Stomach (tissue), 9 donors: Measurements from ENCODE around the gene TBC1D8. TPM values are rescaled to one million over a fixed set of nuclear protein-coding genes. Genes with fewer than 3 reads are reported as not detected.

Experiments used
- DNase-seq, 2 donors: peaks; one replicate each; pipeline versions ENCODE4 v3.0.0 to v3.0.0-alpha.2; 2013 to 2019
- H3K27ac ChIP-seq, 5 donors: fragments of 200-600 bp in 4 of 5; sonication (generic) in 4 of 5; one replicate each; pipeline ENCODE4 v1.5.1; 2013 to 2019; ENCODE audit warnings: mild to moderate bottlenecking in 1 of 5, moderate library complexity in 1 of 5
- H3K27me3 ChIP-seq, 3 donors: fragments of 200-600 bp; sonication (generic); one replicate each; pipeline ENCODE4 v1.5.1; 2017 to 2019; ENCODE audit warnings: mixed run types in 1 of 3
- H3K36me3 ChIP-seq, 4 donors: fragments of 200-600 bp; sonication (generic); 1 replicate in 3 of 4; 2 replicates in 1 of 4; pipeline ENCODE4 v1.5.1; 2016 to 2019
- H3K4me1 ChIP-seq, 4 donors: fragments of 200-600 bp; sonication (generic); one replicate each; pipeline ENCODE4 v1.5.1; 2016 to 2019
- H3K4me3 ChIP-seq, 4 donors: fragments of 200-600 bp; sonication (generic) in 3 of 4; one replicate each; pipeline ENCODE4 v1.5.1; 2016 to 2019; ENCODE audit warnings: mild to moderate bottlenecking in 1 of 4
- H3K9me3 ChIP-seq, 4 donors: fragments of 200-600 bp; sonication (generic); one replicate each; pipeline ENCODE4 v1.5.1; 2016 to 2019
- EP300 ChIP-seq: sonication (generic); formaldehyde crosslinking; IDR thresholded peaks from one replicate; pipeline ENCODE4 v1.6.1; 2017; ENCODE audit warnings: antibody characterized with exemption
- POLR2A ChIP-seq, 4 donors: fragments of 450-650 bp; IDR thresholded peaks; one replicate each; pipeline ENCODE4 v1.6.1; 2016; ENCODE audit warnings: antibody characterized with exemption in 4 of 4, control low read depth in 2 of 4, mild to moderate bottlenecking in 1 of 4, moderate library complexity in 1 of 4
- POLR2AphosphoS5 ChIP-seq, 3 donors: sonication (generic); formaldehyde crosslinking; IDR thresholded peaks; one replicate each; pipeline ENCODE4 v1.6.1; 2016; ENCODE audit warnings: antibody characterized with exemption in 3 of 3
- whole genome bisulfite sequencing, 5 donors: extraction: QIAGEN DNeasy Blood & Tissue Kit in 3 of 5; methylation state at CpG; one replicate each; pipeline versions ENCODE4 v1.1.5 to v1.1.7; 2013 to 2018; 5-methylcytosine and 5-hydroxymethylcytosine counted together
- intact Hi-C: fragments of 100-400 bp; cut with DNase I; formaldehyde crosslinking; loops from one replicate; pipeline ENCODE4 v1.15.1; 2023; ENCODE audit warnings: low total_unique reads
- polyA plus RNA-seq, 3 donors: library from polyadenylated mRNA; stranded (reverse); fragments of 200-250 nt; gene quantifications; one replicate each; pipeline ENCODE4 v1.2.3, GENCODE V29; 2013
- total RNA-seq, 5 donors: library from RNA; depleted of rRNA; stranded (reverse); fragments of >200 nt; gene quantifications; one replicate each; pipeline versions ENCODE4 v1.1.0 to v1.2.3, GENCODE V29; 2014 to 2016
- TF ChIP-seq, protein P1 (sequence below), 7 experiments: fragments of 450-650 bp in 4 of 7; fragments of 200-600 bp in 3 of 7; sonication (generic) in 3 of 7; IDR thresholded peaks; one replicate each; pipeline ENCODE4 v1.5.1; 2016 to 2019; ENCODE audit warnings: antibody characterized with exemption in 7 of 7, control low read depth in 2 of 7, mild to moderate bottlenecking in 1 of 7
- donor health status: healthy with polysubstance abuse.
- donor health status: Bipolar disorder and iron deficiency.
- donor health status: healthy.

TBC1D8 gene
- total and polyA plus RNA-seq, 8 donors, result 9.9 to 179 (median 74.9) TPM

GRCh38 chr2:100983684-100984310 is 167.4 kb downstream of the TBC1D8 start:
- intact Hi-C loops, result loop anchor here (5.0 kb wide), 2 partner anchors 251 to 371 kb away; no protein-coding TSS in a partner anchor
- H3K4me3 ChIP-seq, result no peak overlapping the region
- no peaks in the 10 kb centered on the region for H3K9me3 ChIP-seq
- peaks cover 0 to 11% (median 0%) of the 10 kb centered on the region in 4 donors for H3K4me1 ChIP-seq
- H3K27me3 ChIP-seq, result no peaks in the 10 kb centered on the region
- peaks cover 6 to 72% (median 56%) of the 10 kb centered on the region in 4 donors for H3K36me3 ChIP-seq
- no peak for DNase-seq
- TF ChIP-seq, protein P1, sequence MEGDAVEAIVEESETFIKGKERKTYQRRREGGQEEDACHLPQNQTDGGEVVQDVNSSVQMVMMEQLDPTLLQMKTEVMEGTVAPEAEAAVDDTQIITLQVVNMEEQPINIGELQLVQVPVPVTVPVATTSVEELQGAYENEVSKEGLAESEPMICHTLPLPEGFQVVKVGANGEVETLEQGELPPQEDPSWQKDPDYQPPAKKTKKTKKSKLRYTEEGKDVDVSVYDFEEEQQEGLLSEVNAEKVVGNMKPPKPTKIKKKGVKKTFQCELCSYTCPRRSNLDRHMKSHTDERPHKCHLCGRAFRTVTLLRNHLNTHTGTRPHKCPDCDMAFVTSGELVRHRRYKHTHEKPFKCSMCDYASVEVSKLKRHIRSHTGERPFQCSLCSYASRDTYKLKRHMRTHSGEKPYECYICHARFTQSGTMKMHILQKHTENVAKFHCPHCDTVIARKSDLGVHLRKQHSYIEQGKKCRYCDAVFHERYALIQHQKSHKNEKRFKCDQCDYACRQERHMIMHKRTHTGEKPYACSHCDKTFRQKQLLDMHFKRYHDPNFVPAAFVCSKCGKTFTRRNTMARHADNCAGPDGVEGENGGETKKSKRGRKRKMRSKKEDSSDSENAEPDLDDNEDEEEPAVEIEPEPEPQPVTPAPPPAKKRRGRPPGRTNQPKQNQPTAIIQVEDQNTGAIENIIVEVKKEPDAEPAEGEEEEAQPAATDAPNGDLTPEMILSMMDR (IDR thresholded peaks at IDR 0.05), result peak in 1 of 7 experiments; percentile 16
- no peak for TF ChIP-seq POLR2A (IDR thresholded peaks at IDR 0.05)
- H3K27ac ChIP-seq, result peak overlapping the region in 3 of 5 donors; percentile 3 to 38 (median 34)
- 53 to 70% (median 65%) methylated on average over 11 of the region's 11 CpGs for WGBS, 5 donors

- Histone ChIP-seq H3K9me3 (no peaks in the 10 kb centered on the region), H3K27ac (peak overlapping the region in 1 of 5 donors; percentile 34), H3K27me3 (no peaks in the 10 kb centered on the region), H3K4me1 (peaks cover 0 to 11% (median 1%) of the 10 kb centered on the region in 4 donors), H3K4me3 (no peak overlapping the region), H3K36me3 (peaks cover 6 to 73% (median 58%) of the 10 kb centered on the region in 4 donors)
- intact Hi-C loops, result loop anchor here (5.0 kb wide), 2 partner anchors 251 to 371 kb away; no protein-coding TSS in a partner anchor
- no peak for DNase-seq
- no peak for TF ChIP-seq POLR2A (IDR thresholded peaks at IDR 0.05)
- no peak for TF ChIP-seq EP300
- no peak for TF ChIP-seq POLR2AphosphoS5 (IDR thresholded peaks at IDR 0.05)
- TF ChIP-seq, protein P1 (IDR thresholded peaks at IDR 0.05), result no peak
- whole genome bisulfite sequencing, 5 donors, result 88 to 92% (median 90%) methylated on average over 10 to 12 of the region's 12 CpGs
These were observed 168.0 kb downstream of the TBC1D8 start for GRCh38 chr2:100983201-100983600.

DNA sequence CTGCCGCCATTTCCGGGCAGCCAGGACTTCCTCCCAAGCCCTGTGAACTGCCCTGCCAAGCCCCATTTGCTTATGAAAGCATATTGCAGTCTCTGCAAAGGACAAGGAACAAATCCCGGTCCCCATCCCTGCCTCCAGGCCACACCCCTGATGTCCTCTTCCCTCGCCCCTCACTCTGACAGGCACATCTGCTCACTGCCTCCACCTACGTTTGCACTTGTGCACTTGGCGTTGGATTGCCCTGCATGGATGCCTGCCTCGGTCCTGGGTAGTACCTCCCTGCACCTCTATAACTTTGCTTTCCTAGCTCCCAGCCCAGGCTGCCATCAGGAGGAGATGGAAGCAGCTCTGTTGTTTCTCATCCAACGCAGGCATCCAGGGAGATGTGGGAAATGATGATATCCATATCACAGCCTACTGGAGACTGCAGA is 168.7 kb downstream of the TBC1D8 start:
- Histone ChIP-seq H3K27ac (no peak overlapping the region), H3K27me3 (no peaks in the 10 kb centered on the region), H3K4me1 (peaks cover 0 to 11% (median 5%) of the 10 kb centered on the region in 4 donors), H3K4me3 (no peak overlapping the region), H3K9me3 (no peaks in the 10 kb centered on the region), H3K36me3 (peaks cover 14 to 73% (median 57%) of the 10 kb centered on the region in 4 donors)
- no peak for DNase-seq
- intact Hi-C loops, result loop anchor here (5.0 kb wide), 2 partner anchors 250 to 370 kb away; no protein-coding TSS in a partner anchor
- 71 to 81% (median 78%) methylated on average over 7 to 8 of the region's 8 CpGs for WGBS, 5 donors
- TF ChIP-seq POLR2A (IDR thresholded peaks at IDR 0.05) (no peak), POLR2AphosphoS5 (IDR thresholded peaks at IDR 0.05) (no peak), EP300 (no peak)
- TF ChIP-seq, protein P1 (IDR thresholded peaks at IDR 0.05), result no peak

- no peak overlapping the region for H3K27ac ChIP-seq
- H3K9me3 ChIP-seq, result no peaks in the 10 kb centered on the region
- WGBS, 5 donors, result 83 to 92% (median 88%) methylated on average over 2 of the region's 2 CpGs
- DNase-seq, result no peak
- no peaks in the 10 kb centered on the region for H3K27me3 ChIP-seq
- H3K4me1 ChIP-seq, result peaks cover 0 to 14% (median 5%) of the 10 kb centered on the region in 4 donors
- no peak overlapping the region for H3K4me3 ChIP-seq
- intact Hi-C loops, result loop anchor here (5.0 kb wide), 2 partner anchors 249 to 369 kb away; no protein-coding TSS in a partner anchor
- no peak for TF ChIP-seq POLR2A (IDR thresholded peaks at IDR 0.05)
- TF ChIP-seq POLR2AphosphoS5 (IDR thresholded peaks at IDR 0.05), result no peak
- TF ChIP-seq, protein P1 (IDR thresholded peaks at IDR 0.05), result no peak
- TF ChIP-seq EP300, result no peak
- peaks cover 19 to 82% (median 68%) of the 10 kb centered on the region in 4 donors for H3K36me3 ChIP-seq
These were observed 170.2 kb downstream of the TBC1D8 start for GRCh38 chr2:100981011-100981410.
